GM19372 (cell line): ENCODE measurements around the gene SERPIND1.

Experiments
- ATAC-seq: cut with Tn5 transposase; IDR thresholded peaks from one replicate; pipeline ENCODE4 v1.9.1; 2021; ENCODE audit warnings: mild to moderate bottlenecking, low read depth, moderate library complexity; ENCODE audit not compliant: unreplicated experiment

Gene SERPIND1

GRCh38 chr22:20771918-20772625 is 1.8 kb upstream of the SERPIND1 start:
- no peak for ATAC-seq

- no peak for ATAC-seq
Measured at GRCh38 chr22:20774882-20775281, 969 bp downstream of the SERPIND1 start.

GRCh38 chr22:20775342-20775895 is 1.5 kb downstream of the SERPIND1 start:
- no peak for ATAC-seq

- no peak for ATAC-seq
Measured at GRCh38 chr22:20776624-20777405, 2.9 kb downstream of the SERPIND1 start.

- no peak for ATAC-seq
Measured at GRCh38 chr22:20777420-20778177, 3.7 kb downstream of the SERPIND1 start.

GRCh38 chr22:20779014-20779817 is 5.3 kb downstream of the SERPIND1 start:
- ATAC-seq = no peak

DNA sequence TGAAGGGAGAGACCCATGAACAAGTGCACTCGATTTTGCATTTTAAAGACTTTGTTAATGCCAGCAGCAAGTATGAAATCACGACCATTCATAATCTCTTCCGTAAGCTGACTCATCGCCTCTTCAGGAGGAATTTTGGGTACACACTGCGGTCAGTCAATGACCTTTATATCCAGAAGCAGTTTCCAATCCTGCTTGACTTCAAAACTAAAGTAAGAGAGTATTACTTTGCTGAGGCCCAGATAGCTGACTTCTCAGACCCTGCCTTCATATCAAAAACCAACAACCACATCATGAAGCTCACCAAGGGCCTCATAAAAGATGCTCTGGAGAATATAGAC is 5.9 kb downstream of the SERPIND1 start:
- ATAC-seq = no peak

DNA sequence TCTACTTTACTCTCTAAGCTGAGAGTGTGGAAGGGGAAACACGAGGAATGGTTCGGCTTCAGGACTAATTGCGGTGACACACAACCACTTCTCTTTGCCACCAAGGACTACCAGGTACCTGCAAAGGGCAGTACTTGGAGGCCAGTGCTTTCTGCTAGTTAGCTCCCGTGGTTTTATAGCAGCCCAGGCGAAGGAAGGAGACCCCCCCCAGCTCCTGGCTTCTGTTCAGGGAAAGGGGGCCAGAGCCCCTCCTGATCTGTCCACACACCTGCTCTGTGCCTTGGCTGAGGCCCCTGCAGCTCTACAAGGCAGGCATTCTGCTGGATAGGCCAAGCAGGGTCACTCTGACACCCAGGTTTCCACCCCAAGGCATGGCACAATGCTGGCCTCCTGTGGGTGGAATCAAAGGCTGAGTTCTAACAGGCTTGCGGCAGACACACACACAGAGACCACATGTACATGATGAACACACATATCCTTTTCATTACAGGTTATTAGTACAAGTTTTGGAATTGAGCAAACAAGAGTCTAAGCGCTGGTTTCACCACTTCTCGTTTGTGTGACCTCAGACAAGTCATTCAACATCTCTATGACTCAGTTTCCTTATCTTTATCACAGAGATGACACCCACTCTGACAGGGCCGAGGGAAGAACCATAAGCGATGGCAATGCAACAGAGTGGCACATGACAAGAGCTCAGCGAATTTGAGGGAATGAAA is 7.5 kb downstream of the SERPIND1 start:
- ATAC-seq = no peak

- ATAC-seq = no peak
Measured at GRCh38 chr22:20782083-20782482, 8.2 kb downstream of the SERPIND1 start.

DNA sequence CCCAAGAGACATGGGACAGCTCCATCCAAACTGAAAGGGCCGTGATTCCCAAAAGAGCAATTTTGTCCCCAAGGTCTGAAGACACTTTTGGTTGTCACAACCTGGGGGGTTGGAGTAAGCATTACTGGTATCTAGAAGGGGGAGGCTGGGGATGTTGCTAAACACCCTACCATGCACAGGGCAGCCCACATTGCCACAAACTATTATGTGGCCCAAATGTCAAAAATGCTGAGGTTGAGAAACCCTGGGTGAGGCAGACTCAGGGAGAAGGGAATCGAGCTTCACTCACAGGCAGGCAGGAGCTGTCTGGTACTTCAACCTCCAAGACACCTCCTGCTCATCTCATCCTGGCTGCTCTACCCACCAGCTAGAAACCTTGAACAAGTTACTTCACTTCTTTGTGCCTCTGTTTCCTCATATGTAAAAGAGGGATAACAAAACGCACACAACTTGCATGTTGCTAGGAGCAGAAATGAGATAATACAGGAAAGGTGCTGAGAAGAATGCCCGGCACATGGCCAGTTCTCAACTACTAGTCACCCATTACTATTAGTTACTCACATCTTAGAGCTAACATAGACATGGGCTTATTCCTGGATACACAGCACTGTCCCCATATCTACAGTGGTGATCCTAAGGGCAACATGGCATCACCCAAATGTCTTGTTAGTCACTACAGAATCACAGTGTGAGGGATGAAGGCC is 8.8 kb downstream of the SERPIND1 start:
- no peak for ATAC-seq

GRCh38 chr22:20783300-20783673 is 9.4 kb downstream of the SERPIND1 start:
- ATAC-seq = no peak

DNA sequence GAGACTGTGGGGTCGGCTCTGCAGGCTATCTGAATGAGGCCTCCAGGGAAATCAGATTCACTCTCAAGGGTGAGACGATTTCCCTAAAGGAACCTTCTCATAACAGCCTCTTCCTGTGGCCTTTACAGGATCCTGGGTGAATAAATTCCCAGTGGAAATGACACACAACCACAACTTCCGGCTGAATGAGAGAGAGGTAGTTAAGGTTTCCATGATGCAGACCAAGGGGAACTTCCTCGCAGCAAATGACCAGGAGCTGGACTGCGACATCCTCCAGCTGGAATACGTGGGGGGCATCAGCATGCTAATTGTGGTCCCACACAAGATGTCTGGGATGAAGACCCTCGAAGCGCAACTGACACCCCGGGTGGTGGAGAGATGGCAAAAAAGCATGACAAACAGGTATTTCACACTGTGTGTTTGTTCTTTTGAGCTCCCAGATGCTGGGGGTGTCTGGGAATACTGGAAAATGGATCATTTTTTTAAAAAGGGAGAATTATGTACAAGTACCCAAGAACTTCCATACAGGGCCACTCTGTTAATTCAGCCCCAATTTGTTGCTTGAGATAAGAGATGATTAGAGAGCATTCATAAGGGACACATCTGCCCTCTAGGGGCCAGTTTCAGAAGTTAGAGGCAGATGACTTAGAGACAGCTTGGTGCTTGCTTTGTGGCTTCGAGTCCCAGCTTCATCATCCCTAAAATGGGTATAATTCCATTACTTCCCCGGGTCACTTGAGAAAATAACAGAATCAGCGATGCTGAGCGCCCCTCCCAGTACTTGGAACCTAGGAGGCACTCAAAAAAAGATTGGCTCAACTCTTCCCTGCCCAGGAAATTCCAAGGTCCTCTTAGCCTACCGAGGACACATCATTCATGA is 10.2 kb downstream of the SERPIND1 start:
- ATAC-seq = no peak

DNA sequence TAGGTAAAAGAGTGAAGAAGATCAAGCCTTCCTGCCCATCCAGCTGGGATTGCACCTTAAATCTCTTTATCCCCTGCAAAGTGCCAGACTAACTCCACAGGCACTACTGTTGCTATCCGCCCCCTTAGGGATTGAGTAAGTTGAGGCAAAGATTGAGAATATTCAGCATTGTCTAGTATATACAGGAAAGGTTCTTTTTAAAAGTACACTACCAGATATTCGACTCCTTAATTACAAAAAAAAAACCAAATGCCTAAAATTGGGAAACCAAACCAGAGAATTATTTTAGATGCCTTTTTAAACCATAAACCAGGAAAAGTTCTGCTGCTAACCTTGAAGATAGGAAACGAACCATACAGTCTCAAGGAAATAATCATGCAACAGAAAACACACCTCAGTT is 11.5 kb downstream of the SERPIND1 start:
- ATAC-seq = no peak

DNA sequence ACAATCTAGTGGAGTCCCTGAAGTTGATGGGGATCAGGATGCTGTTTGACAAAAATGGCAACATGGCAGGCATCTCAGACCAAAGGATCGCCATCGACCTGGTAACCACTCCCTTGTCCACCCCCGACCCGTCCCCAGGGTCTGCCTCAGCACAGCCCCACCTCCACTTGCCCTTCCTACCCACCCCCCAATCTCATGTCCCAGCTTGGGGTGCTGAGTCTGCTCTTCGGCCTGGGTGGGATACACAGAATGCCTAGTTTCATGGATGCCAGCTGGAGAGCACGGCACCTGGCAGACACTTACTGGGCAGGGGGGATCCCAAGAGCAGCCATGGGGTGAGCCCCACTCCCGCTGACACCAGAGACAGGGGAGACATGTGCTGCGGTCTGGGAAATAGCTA is 12.1 kb downstream of the SERPIND1 start:
- ATAC-seq = no peak

GRCh38 chr22:20786536-20786979 is 12.6 kb downstream of the SERPIND1 start:
- ATAC-seq = no peak

- ATAC-seq = no peak
Measured at GRCh38 chr22:20787223-20787622, 13.3 kb downstream of the SERPIND1 start.

GRCh38 chr22:20787746-20788626 is 14.1 kb downstream of the SERPIND1 start:
- no peak for ATAC-seq
